ENCODE data around the gene ADGRD1.

GRCh38 chr12:131153016-131153415 lies 199.3 kb downstream of the ADGRD1 start:
- TF ChIP-seq POLR2A (IDR thresholded peaks at IDR 0.05; ENCODE audit: control extremely low read depth in 1 of 2, low read depth in 2 of 2, low read length in 2 of 2) (no peak), EP300 (IDR thresholded peaks at IDR 0.05; ENCODE audit: borderline replicate concordance in 1 of 2, low read depth in 2 of 2, low read length in 2 of 2) (no peak), ASH2L (IDR thresholded peaks at IDR 0.05; ENCODE audit: low read length) (no peak), RAD21 (IDR thresholded peaks at IDR 0.05 in 1 of 2, conservative IDR thresholded peaks at IDR 0.05 in 1 of 2; ENCODE audit: low read depth in 2 of 2, low read length in 2 of 2) (no peak), SIX5 (IDR thresholded peaks at IDR 0.05; ENCODE audit: low read depth, low read length) (no peak), EZH2 (IDR thresholded peaks at IDR 0.05; ENCODE audit: low read depth, low read length, severe bottlenecking) (no peak), JUN (IDR thresholded peaks at IDR 0.05; ENCODE audit: low read depth, low read length) (no peak), POLR2AphosphoS5 (IDR thresholded peaks at IDR 0.05; ENCODE audit: low read depth, low read length) (no peak), RNF2 (IDR thresholded peaks at IDR 0.05; ENCODE audit: borderline replicate concordance, low read depth, low read length, missing control alignments, poor library complexity, severe bottlenecking) (no peak), BCL11A (IDR thresholded peaks at IDR 0.05; ENCODE audit: low read depth in 2 of 2, low read length in 2 of 2) (no peak), MAX (IDR thresholded peaks at IDR 0.05) (no peak), MAFK (IDR thresholded peaks at IDR 0.05; ENCODE audit: low read depth, low read length) (no peak)
- TF ChIP-seq, protein P1, sequence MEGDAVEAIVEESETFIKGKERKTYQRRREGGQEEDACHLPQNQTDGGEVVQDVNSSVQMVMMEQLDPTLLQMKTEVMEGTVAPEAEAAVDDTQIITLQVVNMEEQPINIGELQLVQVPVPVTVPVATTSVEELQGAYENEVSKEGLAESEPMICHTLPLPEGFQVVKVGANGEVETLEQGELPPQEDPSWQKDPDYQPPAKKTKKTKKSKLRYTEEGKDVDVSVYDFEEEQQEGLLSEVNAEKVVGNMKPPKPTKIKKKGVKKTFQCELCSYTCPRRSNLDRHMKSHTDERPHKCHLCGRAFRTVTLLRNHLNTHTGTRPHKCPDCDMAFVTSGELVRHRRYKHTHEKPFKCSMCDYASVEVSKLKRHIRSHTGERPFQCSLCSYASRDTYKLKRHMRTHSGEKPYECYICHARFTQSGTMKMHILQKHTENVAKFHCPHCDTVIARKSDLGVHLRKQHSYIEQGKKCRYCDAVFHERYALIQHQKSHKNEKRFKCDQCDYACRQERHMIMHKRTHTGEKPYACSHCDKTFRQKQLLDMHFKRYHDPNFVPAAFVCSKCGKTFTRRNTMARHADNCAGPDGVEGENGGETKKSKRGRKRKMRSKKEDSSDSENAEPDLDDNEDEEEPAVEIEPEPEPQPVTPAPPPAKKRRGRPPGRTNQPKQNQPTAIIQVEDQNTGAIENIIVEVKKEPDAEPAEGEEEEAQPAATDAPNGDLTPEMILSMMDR (IDR thresholded peaks at IDR 0.05; ENCODE audit: control extremely low read depth in 1 of 3, insufficient read depth in 1 of 3, low read depth in 1 of 3, low read length in 3 of 3) = no peak

All from H1 (cell line).